ENCODE measurements around the gene RYR1. TPM values are rescaled to one million over a fixed set of nuclear protein-coding genes. Genes with fewer than 3 reads are reported as not detected.
A peak's percentile ranks its signal among the peaks of the same experiment; 100 is the strongest.

RYR1 gene
- total and polyA plus RNA-seq, 10 of the 15 experiments (the other 5 are each of a cell fraction or from before 2014, with no cell fraction given), result under 0.01 to 0.32 (median 0.07) TPM; not detected in 1

GRCh38 chr19:38583219-38583984 lies 149.9 kb downstream of the RYR1 start (continued):
- no peak for TF ChIP-seq CUX1 (IDR thresholded peaks at IDR 0.05; ENCODE audit: insufficient replicate concordance, low read depth, low read length)
- peak; percentile 76 for TF ChIP-seq MTA2 (IDR thresholded peaks at IDR 0.05; ENCODE audit: low read depth)
- TF ChIP-seq MYB (IDR thresholded peaks at IDR 0.05; ENCODE audit: borderline replicate concordance, low read depth, low read length), result no peak
- peak; percentile 29; the same call in 1 of the 2 replicates for TF ChIP-seq CHD2 (IDR thresholded peaks at IDR 0.05; ENCODE audit: borderline replicate concordance, low read depth, low read length)
- TF ChIP-seq ATF7 (IDR thresholded peaks at IDR 0.05; ENCODE audit: low read depth), result peak; percentile 63
- no peak for TF ChIP-seq KLF5 (IDR thresholded peaks at IDR 0.05; ENCODE audit: partially characterized antibody)
- peak; percentile 67 for TF ChIP-seq IRF4 (IDR thresholded peaks at IDR 0.05; ENCODE audit: low read depth, low read length)
- TF ChIP-seq BHLHE40 (IDR thresholded peaks at IDR 0.05; ENCODE audit: borderline replicate concordance in 1 of 2, low read depth in 2 of 2, low read length in 1 of 2), result peak; percentile 19 to 56; a peak in 1 of 4 replicates
- TF ChIP-seq ZBTB33 (IDR thresholded peaks at IDR 0.05), result no peak
- TF ChIP-seq RUNX3 (IDR thresholded peaks at IDR 0.05; ENCODE audit: low read length), result peak; percentile 96
- TF ChIP-seq ZNF217 (IDR thresholded peaks at IDR 0.05), result peak; percentile 64; the same call in 1 of the 2 replicates
- TF ChIP-seq EED (IDR thresholded peaks at IDR 0.05; ENCODE audit: low read depth), result peak; percentile 92
- TF ChIP-seq ZBTB40 (IDR thresholded peaks at IDR 0.05; ENCODE audit: borderline replicate concordance), result no peak
- peak; percentile 80 for TF ChIP-seq MEF2B (IDR thresholded peaks at IDR 0.05; ENCODE audit: partially characterized antibody, poor library complexity, severe bottlenecking)
- TF ChIP-seq CREB1 (IDR thresholded peaks at IDR 0.05; ENCODE audit: low read depth), result no peak
- TF ChIP-seq CBFB (IDR thresholded peaks at IDR 0.05; ENCODE audit: low read depth), result peak; percentile 77
- peak; percentile 22 for TF ChIP-seq MYC (IDR thresholded peaks at IDR 0.05; ENCODE audit: insufficient read depth, insufficient read length, insufficient replicate concordance, low read length, severe bottlenecking)
- peak; percentile 87 for TF ChIP-seq DPF2 (IDR thresholded peaks at IDR 0.05)
- peak; percentile 73; the same call in 1 of the 2 replicates for TF ChIP-seq PAX5 (IDR thresholded peaks at IDR 0.05; ENCODE audit: borderline replicate concordance, low read depth, low read length)
